IPS DF 4.7 (cell line): Measurements from ENCODE around the gene SPG7.

Experiments
- DNase-seq: peaks from one replicate; pipeline ENCODE4 v3.0.0-alpha.2; 2013; ENCODE audit warnings: low spot score; ENCODE audit errors: extremely low read depth

SPG7 gene

GRCh38 chr16:89485701-89486246, 22.4 kb upstream of the SPG7 start:
- DNase-seq, result no peak

GRCh38 chr16:89489040-89489897, 18.9 kb upstream of the SPG7 start:
- no peak for DNase-seq

GRCh38 chr16:89489898-89490438, 18.2 kb upstream of the SPG7 start:
- no peak for DNase-seq

DNA sequence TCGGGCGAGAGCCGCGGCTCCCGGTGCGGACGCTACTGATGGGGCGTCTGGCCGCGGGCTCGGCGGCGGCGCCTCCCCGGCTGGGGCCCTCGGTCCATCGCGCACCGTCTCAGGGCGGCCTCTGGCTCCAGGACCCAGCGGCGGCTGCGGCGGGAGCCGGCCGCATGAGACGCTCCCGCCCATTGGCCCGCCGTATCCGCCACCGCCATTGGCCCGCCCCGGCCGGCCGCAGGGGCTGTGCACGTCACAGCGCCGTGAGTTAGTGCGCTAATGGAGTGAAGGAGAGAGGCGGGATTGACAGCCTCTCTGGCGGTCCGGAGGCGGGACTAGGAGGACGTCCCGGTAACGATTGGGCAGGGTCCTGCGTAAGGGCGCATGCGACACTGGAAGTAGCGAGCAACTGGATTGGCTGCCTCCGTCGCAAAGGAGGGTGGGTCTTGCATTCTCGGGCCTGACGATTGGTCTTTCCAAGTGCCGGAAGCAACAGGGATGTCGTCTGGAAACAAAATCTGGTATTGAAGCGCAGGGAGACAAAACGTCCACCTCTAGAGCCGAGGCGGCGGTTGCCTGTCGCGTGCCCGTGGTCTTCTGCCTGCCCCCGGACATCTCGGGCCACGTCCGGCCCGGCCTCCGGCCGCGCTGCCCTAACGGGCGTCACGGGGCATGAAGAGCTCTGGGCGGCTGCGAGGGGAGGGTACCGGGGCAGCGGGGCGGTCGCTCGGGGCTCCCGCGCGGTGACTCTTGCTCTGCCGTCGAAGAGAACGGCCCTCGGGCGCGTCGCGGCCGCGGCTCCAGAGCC, 17.6 kb upstream of the SPG7 start, which contains the start of gene ANKRD11:
ANKRD11 (minus strand) TSS at position 123 of the 799 bp plus-strand sequence. CDS start 173,542 bp downstream, outside the sequence.
- DNase-seq, result peak; percentile 95

- DNase-seq, result no peak
Observed at GRCh38 chr16:89491238-89491869, 16.8 kb upstream of the SPG7 start.

DNA sequence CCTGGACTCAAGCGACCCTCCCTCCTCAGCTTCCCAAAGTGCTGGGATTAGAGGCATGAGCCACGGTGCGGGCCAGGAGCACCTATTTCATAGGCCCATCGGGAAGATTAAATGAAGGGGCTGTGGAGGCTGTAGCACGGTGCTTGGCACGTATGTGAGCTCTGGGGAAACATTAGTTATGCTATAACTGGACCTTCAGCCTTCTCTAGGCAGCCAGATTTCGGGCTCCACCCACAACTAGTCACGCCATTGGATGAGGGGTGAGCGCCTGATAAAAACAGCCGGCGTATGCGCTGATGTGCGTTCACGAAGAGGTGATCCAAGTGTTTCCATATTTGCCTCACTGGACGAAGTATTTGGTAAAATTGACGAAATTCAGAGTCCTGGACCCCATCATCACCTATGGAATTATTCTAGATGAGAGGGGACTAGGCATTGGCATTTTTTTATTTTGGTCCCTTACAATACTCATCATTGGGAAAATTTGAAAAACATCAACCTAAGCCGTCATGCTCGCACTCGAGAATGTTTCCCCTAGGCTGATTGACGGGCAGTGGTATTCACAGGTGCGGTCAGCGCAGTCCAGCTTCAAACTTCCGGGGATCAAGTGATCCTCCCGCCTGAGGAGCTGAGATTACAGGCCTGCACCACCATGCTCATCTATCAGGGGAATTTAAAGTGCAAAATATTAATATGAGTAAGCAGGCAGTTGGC, 16.1 kb upstream of the SPG7 start:
- no peak for DNase-seq

- no peak for DNase-seq
Observed at GRCh38 chr16:89493776-89494175, 14.4 kb upstream of the SPG7 start.

DNA sequence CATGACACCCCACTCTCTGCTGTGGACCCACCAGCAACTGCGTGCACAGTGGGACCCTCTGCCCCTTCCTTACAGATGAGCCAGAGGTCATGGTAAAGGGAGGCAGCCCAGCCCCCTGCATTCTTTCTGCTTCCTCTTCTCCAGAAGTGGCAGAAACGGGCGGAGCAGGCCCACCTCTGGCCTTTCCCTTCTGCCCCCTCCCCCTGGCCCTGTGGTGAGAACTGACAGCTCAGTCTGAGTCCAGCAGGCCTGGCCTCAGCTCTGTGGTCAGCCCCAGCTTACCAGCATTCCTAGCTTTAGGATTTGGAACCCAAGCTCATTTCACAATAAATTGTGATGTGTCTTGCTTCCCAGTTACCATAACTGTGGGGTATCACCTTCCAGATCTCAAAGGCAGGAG, 13.1 kb upstream of the SPG7 start:
- DNase-seq, result no peak

DNA sequence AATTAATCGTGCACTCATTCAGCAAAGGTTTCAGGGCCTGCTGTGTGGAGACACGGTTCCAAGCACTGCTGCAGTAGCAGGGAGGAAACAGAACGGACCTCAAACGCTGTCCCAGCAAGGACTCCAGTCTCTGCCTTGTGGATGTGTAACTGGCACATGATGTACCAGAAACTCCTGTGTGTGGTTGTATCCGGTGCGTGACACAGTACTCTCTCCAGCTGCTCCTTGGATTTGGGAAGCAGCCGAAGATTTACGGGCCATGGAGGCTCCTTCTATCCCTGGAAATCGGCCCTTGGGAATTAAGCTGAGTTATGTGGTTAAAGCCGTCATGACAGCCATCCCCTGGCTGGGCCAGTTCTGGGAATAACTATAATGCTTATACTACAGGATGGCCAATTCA, 9.4 kb upstream of the SPG7 start:
- DNase-seq, result no peak

- no peak for DNase-seq
Observed at GRCh38 chr16:89499767-89500166, 8.4 kb upstream of the SPG7 start.

GRCh38 chr16:89502081-89502843, 5.9 kb upstream of the SPG7 start:
- DNase-seq, result no peak

DNA sequence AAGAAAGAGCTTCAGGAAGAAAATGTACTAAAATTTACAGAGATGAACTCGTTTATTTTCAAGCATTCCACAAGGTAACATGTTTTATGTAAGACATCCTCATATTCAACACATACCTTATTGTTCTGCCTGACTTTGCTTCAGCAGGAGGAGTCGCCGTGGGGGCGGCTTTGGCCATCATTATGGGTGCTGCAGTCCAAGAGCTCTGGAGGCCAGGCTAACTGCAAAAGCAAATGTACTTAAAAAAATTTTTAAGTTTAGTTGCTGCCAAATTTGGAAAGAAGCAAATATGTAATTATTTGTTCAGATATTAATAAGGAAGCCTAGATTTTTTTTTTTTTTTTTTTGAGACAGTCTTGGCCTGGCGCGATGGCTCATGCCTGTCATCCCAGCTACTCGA, 4.1 kb upstream of the SPG7 start:
- DNase-seq, result no peak

GRCh38 chr16:89505204-89506112, 2.7 kb upstream of the SPG7 start:
- DNase-seq, result no peak

GRCh38 chr16:89506113-89506504, 2.1 kb upstream of the SPG7 start:
- DNase-seq, result no peak

- DNase-seq, result no peak
Observed at GRCh38 chr16:89506791-89507191, 1.4 kb upstream of the SPG7 start.

GRCh38 chr16:89507214-89507833, 879 bp upstream of the SPG7 start:
- no peak for DNase-seq

GRCh38 chr16:89510526-89510925, 2.3 kb downstream of the SPG7 start:
- no peak for DNase-seq

DNA sequence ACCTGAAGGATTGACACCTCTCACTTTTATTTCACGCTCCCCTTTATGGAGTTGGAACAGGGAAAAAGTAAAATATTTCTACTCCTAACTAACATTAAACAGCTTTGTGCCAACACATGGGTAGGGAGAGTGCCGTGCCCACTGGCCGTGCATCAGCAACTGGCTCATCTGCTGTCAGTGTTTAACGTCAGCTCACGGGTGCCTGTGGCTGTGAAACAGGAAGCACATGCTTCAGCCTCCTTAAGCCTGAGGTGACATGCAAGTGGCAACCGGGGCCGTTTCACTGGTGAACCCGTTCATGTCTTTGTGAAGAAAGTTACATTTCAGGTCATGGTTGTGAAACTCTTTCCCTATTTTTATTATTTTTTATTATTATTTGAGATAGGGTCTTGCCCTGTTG, 3.2 kb downstream of the SPG7 start:
- no peak for DNase-seq

- no peak for DNase-seq
Observed at GRCh38 chr16:89512453-89512852, 4.2 kb downstream of the SPG7 start.
